BJ (cell line): ENCODE data around the gene AP1G2. TPM values are rescaled to one million over a fixed set of nuclear protein-coding genes. Genes with fewer than 3 reads are reported as not detected.
"Not testable (repeated sequence)": the region's sequence is repeated elsewhere in the genome, so short reads cannot be mapped to it uniquely, and the experiment has no call there.

Experiments used
- CTCF ChIA-PET: fragments of 350-600 bp; formaldehyde crosslinking; extraction: SDS; loops from one replicate; lab custom pipeline; 2021; ENCODE audit warnings: antibody characterized with exemption, inconsistent platforms; lab: Yijun Ruan, JAX
- POLR2A ChIA-PET: fragments of 300-600 bp; sonication (Branson Sonifier 250); formaldehyde crosslinking; extraction: SDS; loops from one replicate; lab custom pipeline; 2021; ENCODE audit warnings: antibody characterized with exemption; lab: Charles Lee
- DNase-seq: peaks from one replicate; pipeline ENCODE4 v3.0.0-alpha.2; 2011; ENCODE audit warnings: low read depth
- H3K27me3 ChIP-seq: 2 replicates; pipeline ENCODE4 v1.6.0; 2011; ENCODE audit warnings: low read length; ENCODE audit not compliant: control insufficient read depth, insufficient read depth
- H3K36me3 ChIP-seq: 2 replicates; pipeline ENCODE4 v1.5.1; 2011; ENCODE audit warnings: low read length; ENCODE audit not compliant: control insufficient read depth, insufficient read depth
- H3K4me3 ChIP-seq: 2 replicates; pipeline ENCODE4 v1.5.1; 2011; ENCODE audit warnings: low read depth, mild to moderate bottlenecking, control low read depth, low read length
- CTCF ChIP-seq: IDR thresholded peaks from 2 replicates; pipeline ENCODE4 v1.5.1; 2011; ENCODE audit warnings: low read depth, mild to moderate bottlenecking, control low read depth, inconsistent platforms, low read length, moderate library complexity; ENCODE audit not compliant: insufficient read depth
- polyA plus RNA-seq: library from polyadenylated mRNA; depleted of rRNA; stranded (reverse); fragments of >200 nt; gene quantifications from 2 replicates; pipeline ENCODE4 v1.2.3, GENCODE V29; 2011

Gene AP1G2
- polyA plus RNA-seq, 1 experiment, result 54.5 TPM

GRCh38 chr14:23612802-23613201 is 45.2 kb upstream of the AP1G2 start:
- no peak for TF ChIP-seq CTCF
- ChIA-PET CTCF (interaction anchor here (2.2 kb wide), 1 partner anchor 19 kb away, joined by 8 read pairs; no protein-coding TSS in a partner anchor), POLR2A (no interaction called here)
- Histone ChIP-seq H3K36me3 (no peaks in the 10 kb centered on the region), H3K27me3 (peaks cover 2% of the 10 kb centered on the region; the same call in 1 of the 2 replicates), H3K4me3 (no peak overlapping the region)
- DNase-seq, result no peak

- Histone ChIP-seq H3K27me3 (peaks cover 3% of the 10 kb centered on the region; the same call in 1 of the 2 replicates), H3K4me3 (no peak overlapping the region), H3K36me3 (no peaks in the 10 kb centered on the region)
- no peak for TF ChIP-seq CTCF
- DNase-seq, result no peak
- ChIA-PET CTCF (interaction anchor here (2.2 kb wide), 1 partner anchor 20 kb away, joined by 8 read pairs; no protein-coding TSS in a partner anchor), POLR2A (no interaction called here)
Measured at GRCh38 chr14:23612354-23612732, 44.8 kb upstream of the AP1G2 start.

- Histone ChIP-seq H3K27me3 (peaks cover 3% of the 10 kb centered on the region; the same call in 1 of the 2 replicates), H3K36me3 (no peaks in the 10 kb centered on the region), H3K4me3 (no peak overlapping the region)
- TF ChIP-seq CTCF, result no peak
- POLR2A ChIA-PET, result no interaction called here
- CTCF ChIA-PET, result interaction anchor here (1.6 to 1.9 kb wide), 2 partner anchors 21 to 300 kb away, joined by 4 to 11 read pairs; no protein-coding TSS in a partner anchor
- no peak for DNase-seq
Measured at GRCh38 chr14:23610815-23611289, 43.3 kb upstream of the AP1G2 start.

- DNase-seq, result no peak
- Histone ChIP-seq H3K4me3 (no peak overlapping the region), H3K27me3 (peaks cover 3% of the 10 kb centered on the region; the same call in 1 of the 2 replicates), H3K36me3 (no peaks in the 10 kb centered on the region)
- ChIA-PET CTCF (interaction anchor here (1.6 to 1.9 kb wide), 2 partner anchors 21 to 301 kb away, joined by 4 to 11 read pairs; no protein-coding TSS in a partner anchor), POLR2A (no interaction called here)
- no peak for TF ChIP-seq CTCF
Measured at GRCh38 chr14:23610090-23610814, 42.7 kb upstream of the AP1G2 start.

- H3K27me3 ChIP-seq, H3K4me3 ChIP-seq, H3K36me3 ChIP-seq, POLR2A ChIA-PET, DNase-seq: not testable (repeated sequence)
- CTCF ChIA-PET, result interaction anchor here (1.9 kb wide), 1 partner anchor 22 kb away, joined by 11 read pairs; no protein-coding TSS in a partner anchor
Measured at GRCh38 chr14:23609411-23610089, 42.0 kb upstream of the AP1G2 start.
